BJ (cell line): Measurements from ENCODE around the gene ATXN1L. TPM values are rescaled to one million over a fixed set of nuclear protein-coding genes. Genes with fewer than 3 reads are reported as not detected.
"Not testable (repeated sequence)": the region's sequence is repeated elsewhere in the genome, so short reads cannot be mapped to it uniquely, and the experiment has no call there.

Experiments used
- CTCF ChIA-PET: fragments of 350-600 bp; formaldehyde crosslinking; extraction: SDS; loops from one replicate; lab custom pipeline; 2021; ENCODE audit warnings: antibody characterized with exemption, inconsistent platforms; lab: Yijun Ruan, JAX
- POLR2A ChIA-PET: fragments of 300-600 bp; sonication (Branson Sonifier 250); formaldehyde crosslinking; extraction: SDS; loops from one replicate; lab custom pipeline; 2021; ENCODE audit warnings: antibody characterized with exemption; lab: Charles Lee
- DNase-seq: peaks from one replicate; pipeline ENCODE4 v3.0.0-alpha.2; 2011; ENCODE audit warnings: low read depth
- H3K27me3 ChIP-seq: 2 replicates; pipeline ENCODE4 v1.6.0; 2011; ENCODE audit warnings: low read length; ENCODE audit not compliant: control insufficient read depth, insufficient read depth
- H3K36me3 ChIP-seq: 2 replicates; pipeline ENCODE4 v1.5.1; 2011; ENCODE audit warnings: low read length; ENCODE audit not compliant: control insufficient read depth, insufficient read depth
- H3K4me3 ChIP-seq: 2 replicates; pipeline ENCODE4 v1.5.1; 2011; ENCODE audit warnings: low read depth, mild to moderate bottlenecking, control low read depth, low read length
- polyA plus RNA-seq: library from polyadenylated mRNA; depleted of rRNA; stranded (reverse); fragments of >200 nt; gene quantifications from 2 replicates; pipeline ENCODE4 v1.2.3, GENCODE V29; 2011; rRNA removed
- TF ChIP-seq, protein P1 (sequence below): IDR thresholded peaks from 2 replicates; pipeline ENCODE4 v1.5.1; 2011; ENCODE audit warnings: low read depth, mild to moderate bottlenecking, control low read depth, inconsistent platforms, low read length, moderate library complexity; ENCODE audit not compliant: insufficient read depth

ATXN1L gene
- polyA plus RNA-seq, 1 experiment, result 13.6 TPM

- Histone ChIP-seq H3K4me3 (no peak overlapping the region), H3K27me3 (no peaks in the 10 kb centered on the region), H3K36me3 (peaks cover 1% of the 10 kb centered on the region; the same call in 1 of the 2 replicates)
- CTCF ChIA-PET, result interaction anchor here (0.7 to 1.2 kb wide), 3 partner anchors 10 to 65 kb away, joined by 3 to 6 read pairs (median 3); no protein-coding TSS in a partner anchor
- POLR2A ChIA-PET, result interaction anchor here (0.6 to 0.7 kb wide), 2 partner anchors 17 to 86 kb away, joined by 7 to 8 read pairs; no protein-coding TSS in a partner anchor
- DNase-seq, result no peak
- TF ChIP-seq, protein P1, sequence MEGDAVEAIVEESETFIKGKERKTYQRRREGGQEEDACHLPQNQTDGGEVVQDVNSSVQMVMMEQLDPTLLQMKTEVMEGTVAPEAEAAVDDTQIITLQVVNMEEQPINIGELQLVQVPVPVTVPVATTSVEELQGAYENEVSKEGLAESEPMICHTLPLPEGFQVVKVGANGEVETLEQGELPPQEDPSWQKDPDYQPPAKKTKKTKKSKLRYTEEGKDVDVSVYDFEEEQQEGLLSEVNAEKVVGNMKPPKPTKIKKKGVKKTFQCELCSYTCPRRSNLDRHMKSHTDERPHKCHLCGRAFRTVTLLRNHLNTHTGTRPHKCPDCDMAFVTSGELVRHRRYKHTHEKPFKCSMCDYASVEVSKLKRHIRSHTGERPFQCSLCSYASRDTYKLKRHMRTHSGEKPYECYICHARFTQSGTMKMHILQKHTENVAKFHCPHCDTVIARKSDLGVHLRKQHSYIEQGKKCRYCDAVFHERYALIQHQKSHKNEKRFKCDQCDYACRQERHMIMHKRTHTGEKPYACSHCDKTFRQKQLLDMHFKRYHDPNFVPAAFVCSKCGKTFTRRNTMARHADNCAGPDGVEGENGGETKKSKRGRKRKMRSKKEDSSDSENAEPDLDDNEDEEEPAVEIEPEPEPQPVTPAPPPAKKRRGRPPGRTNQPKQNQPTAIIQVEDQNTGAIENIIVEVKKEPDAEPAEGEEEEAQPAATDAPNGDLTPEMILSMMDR, result no peak
These were observed 53.4 kb downstream of the ATXN1L start for GRCh38 chr16:71899171-71899570.

DNA sequence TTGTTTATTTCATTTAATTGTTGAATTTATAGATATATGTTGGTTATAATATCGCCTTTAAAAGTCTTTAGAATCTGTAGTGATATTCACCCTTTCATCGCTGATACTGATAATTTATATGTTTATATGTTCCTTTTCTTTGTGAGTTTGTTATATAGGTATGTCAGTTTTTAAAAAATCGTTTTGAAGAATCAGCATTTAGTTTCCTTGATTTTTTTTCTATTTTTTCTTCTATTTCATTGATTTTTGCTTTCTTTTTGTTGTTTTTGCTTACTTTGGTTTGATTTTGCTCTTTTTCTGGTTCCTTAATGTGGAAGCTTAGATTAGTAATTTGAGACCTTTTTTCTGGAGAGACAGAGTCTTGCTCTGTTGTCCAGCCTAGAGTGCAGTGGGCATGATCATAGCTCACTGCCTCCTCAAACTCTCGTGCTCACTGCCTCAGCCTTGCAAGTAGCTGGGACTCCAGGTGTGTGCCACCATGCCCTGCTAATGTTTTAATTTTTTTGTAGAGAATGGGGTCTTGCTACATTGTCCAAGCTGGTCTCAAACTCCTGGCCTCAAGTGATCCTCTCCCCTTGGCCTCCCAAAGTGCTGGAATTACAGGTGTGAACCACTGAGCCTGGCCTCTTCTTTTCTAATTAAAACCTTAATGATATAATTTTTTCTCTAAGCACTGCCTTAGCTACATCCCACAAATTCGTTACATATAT is 57.0 kb downstream of the ATXN1L start:
- Histone ChIP-seq H3K36me3 (peaks cover 1% of the 10 kb centered on the region; the same call in 1 of the 2 replicates), H3K4me3 (no peak overlapping the region), H3K27me3 (no peaks in the 10 kb centered on the region)
- ChIA-PET POLR2A (no interaction called here), CTCF (interaction anchor here (0.9 to 2.3 kb wide), 3 partner anchors 9 to 20 kb away, joined by 3 to 14 read pairs (median 5); partner anchors contain the start of gene ZNF821)
- no peak for DNase-seq
- TF ChIP-seq, protein P1, result no peak

GRCh38 chr16:71903608-71904007 is 57.8 kb downstream of the ATXN1L start:
- POLR2A ChIA-PET, result no interaction called here
- CTCF ChIA-PET, result interaction anchor here (0.6 to 2.3 kb wide), 4 partner anchors 10 to 20 kb away, joined by 3 to 14 read pairs (median 4); partner anchors contain the start of gene ZNF821
- TF ChIP-seq, protein P1, result no peak
- no peak for DNase-seq
- Histone ChIP-seq H3K4me3 (no peak overlapping the region), H3K27me3 (no peaks in the 10 kb centered on the region), H3K36me3 (peaks cover under 1% of the 10 kb centered on the region; the same call in 1 of the 2 replicates)

GRCh38 chr16:71904239-71904638 is 58.5 kb downstream of the ATXN1L start:
- TF ChIP-seq, protein P1, result no peak
- no peak for DNase-seq
- CTCF ChIA-PET, result interaction anchor here (0.6 kb wide), 1 partner anchor 12 kb away, joined by 3 read pairs; no protein-coding TSS in a partner anchor
- H3K4me3 ChIP-seq, result no peak overlapping the region
- H3K27me3 ChIP-seq, result no peaks in the 10 kb centered on the region
- no peaks in the 10 kb centered on the region for H3K36me3 ChIP-seq
- POLR2A ChIA-PET, result no interaction called here

DNA sequence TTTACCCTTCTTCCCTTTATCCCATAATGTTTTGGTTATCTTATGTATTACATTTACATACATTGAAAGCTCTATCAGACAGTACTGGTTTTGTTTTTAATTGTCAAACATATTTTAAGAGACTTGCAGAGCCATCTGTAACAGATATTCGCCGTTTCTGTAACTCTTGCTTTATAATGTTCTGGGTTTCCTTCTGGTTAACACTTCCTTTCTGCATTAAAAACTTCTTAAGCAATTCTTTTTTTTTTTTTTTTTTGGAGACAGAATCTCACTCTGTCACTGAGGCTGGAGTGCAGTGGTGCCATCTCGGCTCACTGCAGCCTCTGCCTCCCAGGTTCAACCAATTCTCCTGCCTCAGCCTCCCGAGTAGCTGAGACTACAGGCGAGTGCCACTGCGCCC is 60.0 kb downstream of the ATXN1L start:
- H3K27me3 ChIP-seq, H3K4me3 ChIP-seq, POLR2A ChIA-PET, CTCF ChIA-PET, H3K36me3 ChIP-seq, DNase-seq: not testable (repeated sequence)

Other genes with a start within 250 kb of the ATXN1L start
- gene MARVELD3, start 219.8 kb upstream of the ATXN1L start, polyA plus RNA-seq, result not detected in 2 replicates
- gene PHLPP2, start 121.3 kb upstream of the ATXN1L start, polyA plus RNA-seq, result 7.9 and 10.0 TPM in 2 replicates
- gene AP1G1, start 37.1 kb upstream of the ATXN1L start, polyA plus RNA-seq, result 59.8 and 86.6 TPM in 2 replicates
- 3.5 and 5.0 TPM in 2 replicates for gene ZNF821, start 38.2 kb downstream of the ATXN1L start, polyA plus RNA-seq
- gene IST1, start 49.6 kb downstream of the ATXN1L start, polyA plus RNA-seq, result 227 and 236 TPM in 2 replicates
- gene PKD1L3, start 154.4 kb downstream of the ATXN1L start, polyA plus RNA-seq, result not detected in 2 replicates
- gene DHODH, start 162.8 kb downstream of the ATXN1L start, polyA plus RNA-seq, result 2.7 and 3.1 TPM in 2 replicates
- not detected in 2 replicates for gene HP, start 208.5 kb downstream of the ATXN1L start, polyA plus RNA-seq
- not detected in 2 replicates for gene HPR, start 217.2 kb downstream of the ATXN1L start, polyA plus RNA-seq
- 8.3 and 11.5 TPM in 2 replicates for gene TXNL4B, start 247.6 kb downstream of the ATXN1L start, polyA plus RNA-seq
- 23.3 and 37.6 TPM in 2 replicates for gene DHX38, start 247.9 kb downstream of the ATXN1L start, polyA plus RNA-seq